GM12878 (cell line): Measurements from ENCODE around the gene EXOSC10. TPM values are rescaled to one million over a fixed set of nuclear protein-coding genes. Genes with fewer than 3 reads are reported as not detected.
A peak's percentile ranks its signal among the peaks of the same experiment; 100 is the strongest.
"Not testable (repeated sequence)": the region's sequence is repeated elsewhere in the genome, so short reads cannot be mapped to it uniquely, and the experiment has no call there.

Experiments
- ATAC-seq: fragments of 200-7000 bp; cut with Tn5 transposase; 3 replicates; pipeline ENCODE4 v1.9.1; 2020; ENCODE audit warnings: mild to moderate bottlenecking, moderate library complexity
- BruUV-seq: library from RNA; stranded (reverse); fragments of 400-500 nt; replicated peaks from 2 replicates; lab custom pipeline; 2021; lab: Mats Ljungman, UMichigan
- CTCF ChIA-PET: fragments of 300-600 bp; sonication (Branson Sonifier 250); formaldehyde crosslinking; extraction: SDS; loops from one replicate; lab custom pipeline; 2021; ENCODE audit warnings: inconsistent platforms; lab: Yijun Ruan, JAX
- POLR2A ChIA-PET: fragments of 350-600 bp; formaldehyde crosslinking; extraction: SDS; loops from one replicate; lab custom pipeline; 2021; ENCODE audit warnings: inconsistent platforms; lab: Charles Lee
- RAD21 ChIA-PET: fragments of 300-600 bp; sonication (Branson Sonifier 250); formaldehyde crosslinking; loops from one replicate; lab custom pipeline; 2023; ENCODE audit warnings: antibody characterized with exemption; ENCODE audit not compliant: unreplicated experiment; lab: Charles Lee
- SMC1A ChIA-PET: fragments of 300-600 bp; sonication (Branson Sonifier 250); formaldehyde crosslinking; loops from one replicate; lab custom pipeline; 2023; ENCODE audit not compliant: unreplicated experiment, uncharacterized antibody; lab: Charles Lee
- DNase-seq: peaks from one replicate; pipeline ENCODE4 v3.0.0-alpha.2; 2011; ENCODE audit warnings: low read depth, low spot score
- FAIRE-seq: peaks from 3 replicates; lab custom pipeline; 2011; peaks lifted over from hg19 to GRCh38; lab: Jason Lieb, UNC
- H2AFZ ChIP-seq: 2 replicates; pipeline ENCODE4 v1.6.0; 2011; ENCODE audit warnings: low read depth, low read length, control low read depth; ENCODE audit not compliant: control insufficient read depth
- H3K27ac ChIP-seq: 2 replicates; pipeline ENCODE4 v1.5.1; 2011; ENCODE audit warnings: control low read depth; ENCODE audit not compliant: control insufficient read depth, insufficient read depth
- H3K27me3 ChIP-seq, 2 experiments: replicated peaks in 1 of 2; 2 replicates each; pipeline versions ENCODE4 v1.6.0 to v1.6.1; 2011; ENCODE audit warnings: low read length in 1 of 2; ENCODE audit not compliant: control insufficient read depth in 2 of 2, insufficient read depth in 2 of 2
- H3K36me3 ChIP-seq, 2 experiments: 2 replicates each; pipeline ENCODE4 v1.5.1; 2011; ENCODE audit warnings: low read length in 1 of 2; ENCODE audit not compliant: control insufficient read depth in 2 of 2, insufficient read depth in 2 of 2
- H3K4me1 ChIP-seq: 2 replicates; pipeline ENCODE4 v1.6.1; 2011; ENCODE audit warnings: mild to moderate bottlenecking, low read length, moderate library complexity, mixed read lengths; ENCODE audit not compliant: control insufficient read depth, insufficient read depth
- H3K4me2 ChIP-seq: 2 replicates; pipeline ENCODE4 v1.6.0; 2011; ENCODE audit warnings: control low read depth; ENCODE audit not compliant: control insufficient read depth, insufficient read depth
- H3K4me3 ChIP-seq: fragments of 200-600 bp; sonication (generic); 2 replicates; pipeline ENCODE4 v1.5.1; 2016
- H3K79me2 ChIP-seq: 2 replicates; pipeline ENCODE4 v1.6.0; 2011; ENCODE audit warnings: low read length; ENCODE audit not compliant: control insufficient read depth, insufficient read depth
- H3K9ac ChIP-seq: 2 replicates; pipeline ENCODE4 v1.8.0; 2011; ENCODE audit warnings: low read length, control low read depth, mixed read lengths; ENCODE audit not compliant: control insufficient read depth, insufficient read depth
- H3K9me3 ChIP-seq: replicated peaks from 3 replicates; pipeline ENCODE4 v1.5.1; 2011; ENCODE audit warnings: mild to moderate bottlenecking, low read length; ENCODE audit not compliant: control insufficient read depth, insufficient read depth
- H4K20me1 ChIP-seq: 2 replicates; pipeline ENCODE4 v1.6.0; 2011; ENCODE audit not compliant: control insufficient read depth, insufficient read depth
- WGBS: methylation state at CpG from one replicate; pipeline ENCODE4 v1.1.6; 2016; ENCODE audit warnings: low lambda C conversion rate; ENCODE audit not compliant: insufficient replicate concordance, insufficient coverage; ENCODE audit errors: missing lambda C conversion rate; 5-methylcytosine and 5-hydroxymethylcytosine counted together
- in situ Hi-C: fragments of 300-500 bp; cut with MboI; formaldehyde crosslinking; loops from 9 replicates; pipeline ENCODE4 v1.14.3; 2018; ENCODE audit warnings: mixed read lengths
- intact Hi-C: fragments of 100-400 bp; cut with micrococcal nuclease; formaldehyde crosslinking; loops from one replicate; pipeline ENCODE4 v1.14.2; 2022; ENCODE audit not compliant: unreplicated experiment
- polyA plus RNA-seq, 11 experiments: library from polyadenylated mRNA; depleted of rRNA in 4 of 11; unstranded in 6 of 11; stranded (reverse) in 5 of 11; fragments of >200 nt; fragmentation: Nextera tagmentation in 4 of 11; fragmentation: Illumina TruSeq in 1 of 11; extraction: Ambion mirVana in 4 of 11; extraction: Trizol in 1 of 11; gene quantifications; 1 replicate in 1 of 11; 2 replicates in 10 of 11; pipeline versions ENCODE4 v1.2.1 to v1.2.3, GENCODE V29; 2011 to 2016; ENCODE audit warnings: inconsistent platforms in 2 of 11, missing spikeins in 2 of 11, low read depth in 1 of 11
- total RNA-seq, 4 experiments: library from RNA; depleted of rRNA in 3 of 4; stranded (reverse); fragments of >200 nt in 3 of 4; fragmentation: Illumina TruSeq in 1 of 4; extraction: Trizol in 1 of 4; gene quantifications; 2 replicates each; pipeline versions ENCODE4 v1.2.1 to v1.2.3, GENCODE V29; 2013 to 2021
- TF ChIP-seq, protein P1 (sequence below): fragments of 450-650 bp; IDR thresholded peaks from 2 replicates; pipeline ENCODE4 v1.6.1; 2017; ENCODE audit warnings: mild to moderate bottlenecking
- TF ChIP-seq, protein P2 (sequence below): fragments of 450-650 bp; conservative IDR thresholded peaks from 2 replicates; pipeline ENCODE4 v1.6.1; 2017; ENCODE audit warnings: mild to moderate bottlenecking, moderate library complexity
- TF ChIP-seq, protein P3 (sequence below): IDR thresholded peaks from 2 replicates; pipeline ENCODE4 v1.6.1; 2012; ENCODE audit warnings: low read depth, low read length, improper control_type of control experiment
- TF ChIP-seq, protein P4 (sequence below): fragments of 450-650 bp; IDR thresholded peaks from 2 replicates; pipeline ENCODE4 v1.6.1; 2014; ENCODE audit warnings: mild to moderate bottlenecking

EXOSC10 gene
- total and polyA plus RNA-seq, 10 of the 15 experiments (the other 5 are each of a cell fraction or from before 2014, with no cell fraction given) = 16.2 to 86.5 (median 66.4) TPM

DNA sequence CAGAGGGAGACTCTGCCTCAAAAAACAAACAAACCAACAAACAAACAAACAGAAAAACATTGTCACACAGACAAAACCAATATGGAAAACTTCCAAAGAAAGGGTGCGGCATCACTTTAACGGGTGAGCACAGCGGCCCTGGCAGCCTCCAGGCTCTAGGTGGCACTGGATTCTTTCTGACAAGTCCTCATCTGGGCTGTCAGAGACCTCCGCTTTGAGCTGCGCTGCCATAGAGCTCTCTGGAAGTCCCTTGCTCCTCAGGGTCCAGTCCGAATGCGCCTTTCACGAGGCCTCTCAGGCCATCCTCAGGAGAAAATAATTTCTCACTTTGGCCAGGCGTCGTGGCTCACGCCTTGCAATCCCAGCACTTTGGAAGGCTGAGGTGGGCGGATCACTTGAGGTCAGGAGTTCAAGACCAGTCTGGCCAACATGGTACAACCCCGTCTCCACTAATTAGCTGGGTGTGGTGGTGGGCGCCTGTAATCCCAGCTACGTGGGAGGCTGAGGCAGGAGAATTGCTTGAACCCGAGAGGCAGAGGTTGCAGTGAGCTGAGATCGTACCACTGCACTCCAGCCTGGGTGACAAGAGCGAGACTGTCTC is 35.6 kb downstream of the EXOSC10 start:
- H3K9me3 ChIP-seq, H3K4me3 ChIP-seq, H4K20me1 ChIP-seq, BruUV-seq, in situ Hi-C loops, H3K27me3 ChIP-seq, H3K4me2 ChIP-seq, H3K9ac ChIP-seq, RAD21 ChIA-PET, FAIRE-seq, H3K27ac ChIP-seq, DNase-seq, H2AFZ ChIP-seq, intact Hi-C loops, ATAC-seq: not testable (repeated sequence)
- SMC1A ChIA-PET = interaction anchor here (1.5 to 3.8 kb wide), 3 partner anchors 26 to 31 kb away, joined by 3 to 25 read pairs (median 9); no protein-coding TSS in a partner anchor
- TF ChIP-seq, protein P1, sequence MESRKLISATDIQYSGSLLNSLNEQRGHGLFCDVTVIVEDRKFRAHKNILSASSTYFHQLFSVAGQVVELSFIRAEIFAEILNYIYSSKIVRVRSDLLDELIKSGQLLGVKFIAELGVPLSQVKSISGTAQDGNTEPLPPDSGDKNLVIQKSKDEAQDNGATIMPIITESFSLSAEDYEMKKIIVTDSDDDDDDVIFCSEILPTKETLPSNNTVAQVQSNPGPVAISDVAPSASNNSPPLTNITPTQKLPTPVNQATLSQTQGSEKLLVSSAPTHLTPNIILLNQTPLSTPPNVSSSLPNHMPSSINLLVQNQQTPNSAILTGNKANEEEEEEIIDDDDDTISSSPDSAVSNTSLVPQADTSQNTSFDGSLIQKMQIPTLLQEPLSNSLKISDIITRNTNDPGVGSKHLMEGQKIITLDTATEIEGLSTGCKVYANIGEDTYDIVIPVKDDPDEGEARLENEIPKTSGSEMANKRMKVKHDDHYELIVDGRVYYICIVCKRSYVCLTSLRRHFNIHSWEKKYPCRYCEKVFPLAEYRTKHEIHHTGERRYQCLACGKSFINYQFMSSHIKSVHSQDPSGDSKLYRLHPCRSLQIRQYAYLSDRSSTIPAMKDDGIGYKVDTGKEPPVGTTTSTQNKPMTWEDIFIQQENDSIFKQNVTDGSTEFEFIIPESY = 0 out of 2 replicates have a peak, but pooled peaks have one; percentile 19
- POLR2A ChIA-PET = interaction anchor here (0.7 kb wide), 1 partner anchor 178 kb away, joined by 4 read pairs; no protein-coding TSS in a partner anchor
- WGBS = 95% methylated on average over 16 of the region's 18 CpGs
- Histone ChIP-seq H3K79me2 (peaks cover 25% of the 10 kb centered on the region), H3K36me3 (peaks cover 21 to 27% of the 10 kb centered on the region in 2 experiments), H3K4me1 (peaks cover 26% of the 10 kb centered on the region)
- CTCF ChIA-PET = interaction anchor here (1.0 to 5.1 kb wide), 4 partner anchors 9 to 556 kb away, joined by 3 to 36 read pairs (median 4); no protein-coding TSS in a partner anchor

DNA sequence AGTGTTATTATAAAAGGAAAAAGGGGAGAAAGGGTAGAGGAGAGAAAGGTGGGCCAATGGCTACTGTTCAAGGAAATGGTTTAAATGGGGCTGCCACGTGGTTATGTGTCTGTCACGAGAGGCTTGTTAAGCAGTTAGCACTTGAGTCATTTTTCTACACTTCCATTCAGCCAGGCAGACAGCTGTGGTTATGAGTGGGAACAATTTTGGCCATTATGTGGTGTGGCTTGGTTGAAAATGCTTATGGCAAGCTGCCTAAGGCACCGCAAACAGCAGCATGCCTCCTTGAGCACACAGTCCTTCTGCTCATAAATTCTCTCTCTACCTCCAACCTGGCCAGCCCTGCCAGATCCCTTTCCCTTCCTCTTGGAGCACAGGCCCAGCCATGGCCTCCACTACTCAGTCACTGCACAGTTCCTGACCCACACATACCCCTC is 36.7 kb downstream of the EXOSC10 start:
- peak; percentile 87 for DNase-seq
- TF ChIP-seq, protein P2, sequence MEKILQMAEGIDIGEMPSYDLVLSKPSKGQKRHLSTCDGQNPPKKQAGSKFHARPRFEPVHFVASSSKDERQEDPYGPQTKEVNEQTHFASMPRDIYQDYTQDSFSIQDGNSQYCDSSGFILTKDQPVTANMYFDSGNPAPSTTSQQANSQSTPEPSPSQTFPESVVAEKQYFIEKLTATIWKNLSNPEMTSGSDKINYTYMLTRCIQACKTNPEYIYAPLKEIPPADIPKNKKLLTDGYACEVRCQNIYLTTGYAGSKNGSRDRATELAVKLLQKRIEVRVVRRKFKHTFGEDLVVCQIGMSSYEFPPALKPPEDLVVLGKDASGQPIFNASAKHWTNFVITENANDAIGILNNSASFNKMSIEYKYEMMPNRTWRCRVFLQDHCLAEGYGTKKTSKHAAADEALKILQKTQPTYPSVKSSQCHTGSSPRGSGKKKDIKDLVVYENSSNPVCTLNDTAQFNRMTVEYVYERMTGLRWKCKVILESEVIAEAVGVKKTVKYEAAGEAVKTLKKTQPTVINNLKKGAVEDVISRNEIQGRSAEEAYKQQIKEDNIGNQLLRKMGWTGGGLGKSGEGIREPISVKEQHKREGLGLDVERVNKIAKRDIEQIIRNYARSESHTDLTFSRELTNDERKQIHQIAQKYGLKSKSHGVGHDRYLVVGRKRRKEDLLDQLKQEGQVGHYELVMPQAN = peak; percentile 52; the same call in 1 of the 2 replicates
- TF ChIP-seq, protein P1 = no peak
- TF ChIP-seq, protein P3, sequence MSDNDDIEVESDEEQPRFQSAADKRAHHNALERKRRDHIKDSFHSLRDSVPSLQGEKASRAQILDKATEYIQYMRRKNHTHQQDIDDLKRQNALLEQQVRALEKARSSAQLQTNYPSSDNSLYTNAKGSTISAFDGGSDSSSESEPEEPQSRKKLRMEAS = peak; percentile 91
- TF ChIP-seq, protein P4, sequence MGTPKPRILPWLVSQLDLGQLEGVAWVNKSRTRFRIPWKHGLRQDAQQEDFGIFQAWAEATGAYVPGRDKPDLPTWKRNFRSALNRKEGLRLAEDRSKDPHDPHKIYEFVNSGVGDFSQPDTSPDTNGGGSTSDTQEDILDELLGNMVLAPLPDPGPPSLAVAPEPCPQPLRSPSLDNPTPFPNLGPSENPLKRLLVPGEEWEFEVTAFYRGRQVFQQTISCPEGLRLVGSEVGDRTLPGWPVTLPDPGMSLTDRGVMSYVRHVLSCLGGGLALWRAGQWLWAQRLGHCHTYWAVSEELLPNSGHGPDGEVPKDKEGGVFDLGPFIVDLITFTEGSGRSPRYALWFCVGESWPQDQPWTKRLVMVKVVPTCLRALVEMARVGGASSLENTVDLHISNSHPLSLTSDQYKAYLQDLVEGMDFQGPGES = no peak

More for the DNA sequence above, 36.7 kb downstream of the EXOSC10 start:
- Histone ChIP-seq H3K4me2 (peak overlapping the region; percentile 65), H3K36me3 (peaks cover 12 to 16% of the 10 kb centered on the region in 2 experiments), H2AFZ (no peak overlapping the region), H3K9me3 (no peaks in the 10 kb centered on the region; the same call in 2 of the 3 replicates), H4K20me1 (no peaks in the 10 kb centered on the region), H3K9ac (no peak overlapping the region), H3K4me1 (peaks cover 26% of the 10 kb centered on the region), H3K27me3 (no peaks in the 10 kb centered on the region), H3K79me2 (peaks cover 34% of the 10 kb centered on the region), H3K27ac (peak overlapping the region; percentile 72), H3K4me3 (no peak overlapping the region)
- ChIA-PET CTCF (interaction anchor here (1.2 to 5.1 kb wide), 3 partner anchors 10 to 555 kb away, joined by 3 to 36 read pairs (median 4); no protein-coding TSS in a partner anchor), SMC1A (interaction anchor here (0.6 to 3.8 kb wide), 5 partner anchors 25 to 141 kb away, joined by 3 to 25 read pairs (median 3); no protein-coding TSS in a partner anchor), POLR2A (interaction anchor here (0.5 kb wide), 1 partner anchor 162 kb away, joined by 5 read pairs; no protein-coding TSS in a partner anchor), RAD21 (interaction anchor here (2.6 kb wide), 1 partner anchor 25 kb away, joined by 16 read pairs; no protein-coding TSS in a partner anchor)
- in situ Hi-C loops = no loop called here
- intact Hi-C loops = no loop called here
- FAIRE-seq (peak; percentile 92), ATAC-seq (peak; percentile 61)
- BruUV-seq = no TSS peak
- WGBS = 0% methylated on average over 3 of the region's 3 CpGs
